Measurements from ENCODE around the gene CCL2. TPM values are rescaled to one million over a fixed set of nuclear protein-coding genes. Genes with fewer than 3 reads are reported as not detected.

The CCL2 gene
- total and polyA plus RNA-seq, 2 of the 8 experiments (the other 6 are each of a cell fraction or from before 2014, with no cell fraction given) = 3.0 to 3.7 TPM

DNA sequence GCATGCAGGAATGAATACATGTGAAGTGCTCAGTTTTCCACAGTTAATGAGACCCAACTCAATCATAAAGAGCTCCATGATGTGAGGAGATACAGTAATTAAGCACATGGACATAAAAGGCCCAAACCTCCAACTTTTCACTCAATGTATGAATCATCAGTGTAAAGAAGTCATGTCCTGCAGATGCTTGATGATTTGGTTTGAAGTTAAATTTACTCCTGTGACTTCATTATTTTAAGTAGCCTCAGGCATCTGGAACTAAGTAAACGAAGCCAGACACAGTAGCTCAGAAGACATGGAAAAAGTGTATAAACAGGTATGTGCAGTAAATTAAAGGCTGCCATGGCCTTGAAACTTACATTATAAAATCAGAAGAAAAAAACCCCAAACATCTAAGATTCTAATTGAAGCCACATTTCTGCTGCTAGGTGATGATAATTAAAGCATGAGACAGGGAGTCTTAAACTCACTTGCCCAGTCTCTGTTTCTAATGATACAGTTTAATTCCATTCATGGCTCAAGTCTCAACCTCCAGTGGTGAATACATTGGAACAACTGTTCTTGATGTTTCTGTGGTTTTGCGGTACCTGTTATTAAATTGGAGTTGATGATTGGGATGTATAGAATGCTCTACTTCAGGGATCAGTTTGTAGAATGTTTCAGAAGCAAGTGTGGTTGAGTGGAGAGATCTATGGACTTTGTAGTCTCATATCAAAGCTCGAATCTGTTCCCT, 28.9 kb upstream of the CCL2 start:
- Histone ChIP-seq H4K8ac (ENCODE audit: extremely low read depth, insufficient read depth, low read length) (no peak overlapping the region), H2BK15ac (ENCODE audit: low read length) (no peak overlapping the region), H3K27me3 (replicated peaks in 1 of 4; ENCODE audit: control insufficient read depth in 3 of 4, extremely low read depth in 1 of 4, insufficient read depth in 3 of 4, low read length in 3 of 4) (no peaks in the 10 kb centered on the region), H3K18ac (ENCODE audit: extremely low read depth, low read length) (no peak overlapping the region), H2AFZ (ENCODE audit: low read length) (no peak overlapping the region), H2BK20ac (ENCODE audit: low read length) (no peak overlapping the region), H3K4ac (replicated peaks; ENCODE audit: insufficient read length, low read depth, low read length) (no peak overlapping the region), H3K23me2 (ENCODE audit: low read depth, low read length) (no peaks in the 10 kb centered on the region), H3K4me3 (ENCODE audit: extremely low read depth in 1 of 4, insufficient read depth in 2 of 4, low read depth in 3 of 4, low read length in 4 of 4) (no peak overlapping the region), H3K4me1 (replicated peaks in 1 of 4; ENCODE audit: control insufficient read depth in 3 of 4, insufficient read depth in 4 of 4, low read length in 3 of 4) (0 out of 7 replicates have a peak, but pooled peaks cover 0 to 4% (median 0%) of the 10 kb centered on the region in 4 experiments), H2BK5ac (ENCODE audit: low read depth, low read length) (no peak overlapping the region), H2AK5ac (ENCODE audit: low read depth, low read length) (no peak overlapping the region), H3K36me3 (ENCODE audit: control insufficient read depth in 2 of 4, insufficient read depth in 4 of 4, low read length in 3 of 4) (no peaks in the 10 kb centered on the region), H3K14ac (ENCODE audit: insufficient read length) (no peak overlapping the region), H3K4me2 (ENCODE audit: insufficient read depth in 1 of 2, low read depth in 2 of 2, low read length in 2 of 2) (no peak overlapping the region), H2BK120ac (replicated peaks; ENCODE audit: low read depth, low read length) (no peak overlapping the region), H2BK12ac (ENCODE audit: low read depth, low read length) (no peak overlapping the region), H3K79me2 (ENCODE audit: control insufficient read depth in 1 of 2, insufficient read depth in 2 of 2, low read length in 2 of 2) (no peaks in the 10 kb centered on the region), H4K5ac (ENCODE audit: insufficient read length, low read depth, low read length) (no peak overlapping the region), H3K79me1 (ENCODE audit: low read depth, low read length) (no peaks in the 10 kb centered on the region), H3K27ac (ENCODE audit: low read depth, low read length) (no peak overlapping the region), H3K23ac (ENCODE audit: insufficient read length) (no peak overlapping the region), H3K9me3 (ENCODE audit: insufficient read depth in 2 of 2, low read depth in 1 of 2, low read length in 1 of 2) (peaks cover 4 to 7% of the 10 kb centered on the region in 2 experiments; a peak in 2 of 4 replicates), H3K9ac (replicated peaks in 1 of 4; ENCODE audit: extremely low read depth in 1 of 4, low read depth in 3 of 4, low read length in 3 of 4) (no peak overlapping the region), H4K20me1 (replicated peaks in 1 of 2; ENCODE audit: control insufficient read depth in 1 of 2, insufficient read depth in 2 of 2, low read length in 2 of 2) (no peaks in the 10 kb centered on the region), H4K91ac (replicated peaks; ENCODE audit: insufficient read length, low read length) (no peak overlapping the region), H3K56ac (replicated peaks; ENCODE audit: insufficient read length, low read depth, low read length) (no peak overlapping the region)
- DNase-seq (ENCODE audit: low read depth in 1 of 2, low spot score in 2 of 2) (no peak), FAIRE-seq (no peak)
- ChIA-PET POLR2A (ENCODE audit: partially characterized antibody) (no interaction called here), CTCF (ENCODE audit: partially characterized antibody) (interaction anchor here (1.1 to 2.9 kb wide), 2 partner anchors 55 to 135 kb away, joined by 3 to 13 read pairs; no protein-coding TSS in a partner anchor)
- WGBS, 2 experiments (ENCODE audit: extremely low coverage in 1 of 2, insufficient coverage in 1 of 2, insufficient read length in 1 of 2, insufficient replicate concordance in 2 of 2, low coverage in 1 of 2, low lambda C conversion rate in 2 of 2, missing lambda C conversion rate in 1 of 2) = 85% methylated on average over 3 of the region's 3 CpGs; no CpG with 5 or more reads in 1 of the 2 experiments
- TF ChIP-seq JUN (IDR thresholded peaks at IDR 0.05; ENCODE audit: low read depth, low read length) (no peak), SP2 (IDR thresholded peaks at IDR 0.05; ENCODE audit: low read length) (no peak), EP300 (IDR thresholded peaks at IDR 0.05; ENCODE audit: borderline replicate concordance in 1 of 2, low read depth in 2 of 2, low read length in 2 of 2) (no peak), GTF2F1 (IDR thresholded peaks at IDR 0.05; ENCODE audit: borderline replicate concordance, low read depth, low read length) (no peak), ASH2L (IDR thresholded peaks at IDR 0.05; ENCODE audit: low read length) (no peak)
